H1 (cell line): ENCODE measurements around the gene RFX3. TPM values are rescaled to one million over a fixed set of nuclear protein-coding genes. Genes with fewer than 3 reads are reported as not detected.

Experiments
- CTCF ChIA-PET: fragments of 300-600 bp; sonication (Branson Sonifier 250); formaldehyde crosslinking; loops from one replicate; lab custom pipeline; 2021; ENCODE audit not compliant: partially characterized antibody; lab: Charles Lee
- POLR2A ChIA-PET: fragments of 300-600 bp; sonication (Branson Sonifier 250); formaldehyde crosslinking; loops from one replicate; lab custom pipeline; 2021; ENCODE audit warnings: inconsistent platforms; ENCODE audit not compliant: partially characterized antibody; lab: Charles Lee
- DNase-seq, 2 experiments: peaks; one replicate each; pipeline versions ENCODE4 v3.0.0 to v3.0.0-alpha.2; 2010 to 2022; ENCODE audit warnings: low spot score in 2 of 2, low read depth in 1 of 2, mixed read lengths in 1 of 2
- FAIRE-seq: peaks from 2 replicates; lab custom pipeline; 2011; peaks lifted over from hg19 to GRCh38; lab: Jason Lieb, UNC
- H2AFZ ChIP-seq: 2 replicates; pipeline ENCODE4 v1.8.1; 2012; ENCODE audit warnings: low read length, inconsistent platforms
- H2AK5ac ChIP-seq: 2 replicates; pipeline ENCODE4 v1.6.1; 2013; ENCODE audit warnings: low read depth, low read length
- H2BK120ac ChIP-seq: replicated peaks from 2 replicates; pipeline ENCODE3; 2013; ENCODE audit warnings: low read depth, low read length, inconsistent platforms
- H2BK12ac ChIP-seq: 2 replicates; pipeline ENCODE4 v1.6.1; 2013; ENCODE audit warnings: low read depth, low read length
- H2BK15ac ChIP-seq: 2 replicates; pipeline ENCODE4 v1.6.1; 2013; ENCODE audit warnings: low read length
- H2BK20ac ChIP-seq: 2 replicates; pipeline ENCODE4 v1.6.1; 2013; ENCODE audit warnings: low read length
- H2BK5ac ChIP-seq: 2 replicates; pipeline ENCODE4 v1.6.1; 2013; ENCODE audit warnings: low read depth, low read length
- H3K14ac ChIP-seq: 2 replicates; pipeline ENCODE4 v1.6.1; 2013; ENCODE audit warnings: inconsistent platforms; ENCODE audit not compliant: insufficient read length
- H3K18ac ChIP-seq: 2 replicates; pipeline ENCODE4 v1.6.1; 2013; ENCODE audit warnings: low read length; ENCODE audit errors: extremely low read depth
- H3K23ac ChIP-seq: 2 replicates; pipeline ENCODE4 v1.6.1; 2013; ENCODE audit warnings: inconsistent platforms; ENCODE audit not compliant: insufficient read length
- H3K23me2 ChIP-seq: 2 replicates; pipeline ENCODE4 v1.6.1; 2013; ENCODE audit warnings: low read depth, low read length
- H3K27ac ChIP-seq: 2 replicates; pipeline ENCODE4 v1.6.1; 2011; ENCODE audit warnings: low read depth, low read length, inconsistent platforms
- H3K27me3 ChIP-seq, 4 experiments: replicated peaks in 1 of 4; 1 replicate in 1 of 4; 2 replicates in 3 of 4; pipeline versions ENCODE4 v1.6.1 to v1.8.1; 2011 to 2013; ENCODE audit warnings: low read length in 3 of 4, mild to moderate bottlenecking in 3 of 4, inconsistent platforms in 2 of 4, mixed read lengths in 2 of 4, moderate library complexity in 1 of 4; ENCODE audit not compliant: control insufficient read depth in 3 of 4, insufficient read depth in 3 of 4; ENCODE audit errors: extremely low read depth in 1 of 4
- H3K36me3 ChIP-seq, 4 experiments: 2 replicates each; pipeline versions ENCODE4 v1.6.1 to v1.8.1; 2011 to 2013; ENCODE audit warnings: mild to moderate bottlenecking in 4 of 4, low read length in 3 of 4, moderate library complexity in 2 of 4, control low read depth in 1 of 4, inconsistent platforms in 1 of 4; ENCODE audit not compliant: insufficient read depth in 4 of 4, control insufficient read depth in 2 of 4
- H3K4ac ChIP-seq: replicated peaks from 2 replicates; pipeline ENCODE3; 2013; ENCODE audit warnings: low read length, low read depth, mixed read lengths, inconsistent platforms; ENCODE audit not compliant: insufficient read length
- H3K4me1 ChIP-seq, 4 experiments: replicated peaks in 1 of 4; 1 replicate in 1 of 4; 2 replicates in 3 of 4; pipeline versions ENCODE4 v1.6.1 to v1.8.1; 2011 to 2013; ENCODE audit warnings: low read length in 3 of 4, inconsistent platforms in 2 of 4, mixed read lengths in 1 of 4; ENCODE audit not compliant: insufficient read depth in 4 of 4, control insufficient read depth in 3 of 4
- H3K4me2 ChIP-seq, 2 experiments: 2 replicates each; pipeline versions ENCODE4 v1.6.1 to v1.8.1; 2011 to 2013; ENCODE audit warnings: low read depth in 2 of 2, low read length in 2 of 2, control low read depth in 1 of 2, inconsistent platforms in 1 of 2, mild to moderate bottlenecking in 1 of 2; ENCODE audit not compliant: insufficient read depth in 1 of 2
- H3K4me3 ChIP-seq, 4 experiments: fragments of 200-600, 300-600 bp in 1 of 4; sonication (generic), shearing (Covaris generic), sonication (Bioruptor Twin) in 1 of 4; 2 replicates each; pipeline versions ENCODE4 v1.5.1 to v1.8.1; 2011 to 2016; ENCODE audit warnings: low read length in 4 of 4, low read depth in 3 of 4, control low read depth in 2 of 4, inconsistent platforms in 2 of 4, mild to moderate bottlenecking in 2 of 4, mixed read lengths in 1 of 4, moderate library complexity in 1 of 4; ENCODE audit not compliant: insufficient read depth in 2 of 4; ENCODE audit errors: extremely low read depth in 1 of 4
- H3K56ac ChIP-seq: replicated peaks from 2 replicates; pipeline ENCODE3; 2013; ENCODE audit warnings: low read depth, mild to moderate bottlenecking, mixed read lengths, low read length, inconsistent platforms; ENCODE audit not compliant: insufficient read length
- H3K79me1 ChIP-seq: 2 replicates; pipeline ENCODE4 v1.6.1; 2013; ENCODE audit warnings: low read depth, low read length, control low read depth
- H3K79me2 ChIP-seq, 2 experiments: 2 replicates each; pipeline versions ENCODE4 v1.6.1 to v1.8.1; 2012 to 2013; ENCODE audit warnings: low read length in 2 of 2, mild to moderate bottlenecking in 2 of 2, inconsistent platforms in 1 of 2; ENCODE audit not compliant: insufficient read depth in 2 of 2, control insufficient read depth in 1 of 2
- H3K9ac ChIP-seq, 4 experiments: replicated peaks in 1 of 4; 1 replicate in 1 of 4; 2 replicates in 3 of 4; pipeline versions ENCODE4 v1.6.1 to v1.8.1; 2011 to 2013; ENCODE audit warnings: low read depth in 3 of 4, low read length in 3 of 4, control low read depth in 2 of 4, mild to moderate bottlenecking in 2 of 4, moderate library complexity in 2 of 4, inconsistent platforms in 1 of 4; ENCODE audit errors: extremely low read depth in 1 of 4
- H3K9me3 ChIP-seq, 2 experiments: 2 replicates each; pipeline versions ENCODE4 v1.6.1 to v1.8.1; 2012 to 2013; ENCODE audit warnings: mild to moderate bottlenecking in 2 of 2, moderate library complexity in 2 of 2, control low read depth in 1 of 2, inconsistent platforms in 1 of 2, low read depth in 1 of 2, low read length in 1 of 2, mixed read lengths in 1 of 2; ENCODE audit not compliant: insufficient read depth in 2 of 2
- H4K20me1 ChIP-seq, 2 experiments: replicated peaks in 1 of 2; 2 replicates each; pipeline versions ENCODE3 to v1.8.1; 2011 to 2013; ENCODE audit warnings: inconsistent platforms in 2 of 2, low read length in 2 of 2, mild to moderate bottlenecking in 1 of 2; ENCODE audit not compliant: insufficient read depth in 2 of 2, control insufficient read depth in 1 of 2
- H4K5ac ChIP-seq: 2 replicates; pipeline ENCODE4 v1.6.1; 2013; ENCODE audit warnings: low read length, low read depth, mixed read lengths, inconsistent platforms; ENCODE audit not compliant: insufficient read length
- H4K8ac ChIP-seq: 2 replicates; pipeline ENCODE4 v1.8.0; 2013; ENCODE audit warnings: mild to moderate bottlenecking, moderate library complexity, low read length, inconsistent platforms; ENCODE audit not compliant: insufficient read depth; ENCODE audit errors: extremely low read depth
- H4K91ac ChIP-seq: replicated peaks from 2 replicates; pipeline ENCODE3; 2013; ENCODE audit warnings: low read length, mixed read lengths, inconsistent platforms; ENCODE audit not compliant: insufficient read length
- GTF2F1 ChIP-seq: IDR thresholded peaks from 2 replicates; pipeline ENCODE4 v1.6.1; 2012; ENCODE audit warnings: low read depth, low read length, improper control_type of control experiment, borderline replicate concordance
- JUND ChIP-seq: IDR thresholded peaks from 2 replicates; pipeline ENCODE4 v1.6.1; 2011; ENCODE audit warnings: mild to moderate bottlenecking, improper control_type of control experiment, low read length
- KDM1A ChIP-seq: fragments of 200-600, 300-600 bp; sonication (generic); IDR thresholded peaks from 2 replicates; pipeline ENCODE4 v1.7.1; 2016; ENCODE audit warnings: mild to moderate bottlenecking, low read length, borderline replicate concordance
- MAFK ChIP-seq: IDR thresholded peaks from 2 replicates; pipeline ENCODE4 v1.6.1; 2012; ENCODE audit warnings: low read depth, mild to moderate bottlenecking, improper control_type of control experiment, low read length
- PHF8 ChIP-seq: fragments of 200-600 bp; sonication (generic); conservative IDR thresholded peaks from 2 replicates; pipeline ENCODE4 v1.7.1; 2012; ENCODE audit warnings: low read depth, mild to moderate bottlenecking, inconsistent platforms, low read length, moderate library complexity
- RAD21 ChIP-seq, 2 experiments: IDR thresholded peaks in 1 of 2; conservative IDR thresholded peaks in 1 of 2; 2 replicates each; pipeline ENCODE4 v1.6.1; 2011; ENCODE audit warnings: low read depth in 2 of 2, low read length in 2 of 2, improper control_type of control experiment in 1 of 2, inconsistent platforms in 1 of 2, mild to moderate bottlenecking in 1 of 2, moderate library complexity in 1 of 2
- SP2 ChIP-seq: IDR thresholded peaks from 2 replicates; pipeline ENCODE4 v1.6.1; 2012; ENCODE audit warnings: mild to moderate bottlenecking, low read length, inconsistent platforms
- TAF1 ChIP-seq: IDR thresholded peaks from 2 replicates; pipeline ENCODE4 v1.6.1; 2011; ENCODE audit warnings: mild to moderate bottlenecking, low read depth, low read length
- WGBS, 2 experiments: shearing (Covaris generic) in 1 of 2; methylation state at CpG; one replicate each; pipeline versions ENCODE4 v1.1.6 to v1.1.7; 2013 to 2015; ENCODE audit warnings: low lambda C conversion rate in 2 of 2, mixed read lengths in 2 of 2, inconsistent platforms in 1 of 2, low coverage in 1 of 2, missing lambda C conversion rate in 1 of 2; ENCODE audit not compliant: insufficient replicate concordance in 2 of 2, insufficient coverage in 1 of 2, insufficient read length in 1 of 2; ENCODE audit errors: extremely low coverage in 1 of 2, missing lambda C conversion rate in 1 of 2; 5-methylcytosine and 5-hydroxymethylcytosine counted together
- polyA plus RNA-seq, 7 experiments: library from polyadenylated mRNA; depleted of rRNA in 3 of 7; stranded (reverse) in 5 of 7; unstranded in 2 of 7; fragments of >200 nt in 5 of 7; fragments of 200-250 nt in 2 of 7; gene quantifications; 1 replicate in 5 of 7; 2 replicates in 1 of 7; 4 replicates in 1 of 7; pipeline versions ENCODE4 v1.2.1 to v1.2.3, GENCODE V29; 2011 to 2013; ENCODE audit warnings: missing spikeins in 2 of 7, mixed read lengths in 2 of 7
- total RNA-seq: library from RNA; stranded (reverse); fragmentation: NEBNext Ultra II Directional; extraction: Animal tissue kit (Norgen Biotek cat#: 25700); gene quantifications from 2 replicates; pipeline ENCODE4 v1.2.1, GENCODE V29; 2021
- TF ChIP-seq, protein P1 (sequence below): IDR thresholded peaks from 2 replicates; pipeline ENCODE4 v1.6.1; 2011; ENCODE audit warnings: low read depth, mild to moderate bottlenecking, low read length; ENCODE audit not compliant: insufficient read depth

RFX3 gene
- total and polyA plus RNA-seq, 2 of the 8 experiments (the other 6 are each of a cell fraction or from before 2014, with no cell fraction given): 4.9 to 22.6 TPM

DNA sequence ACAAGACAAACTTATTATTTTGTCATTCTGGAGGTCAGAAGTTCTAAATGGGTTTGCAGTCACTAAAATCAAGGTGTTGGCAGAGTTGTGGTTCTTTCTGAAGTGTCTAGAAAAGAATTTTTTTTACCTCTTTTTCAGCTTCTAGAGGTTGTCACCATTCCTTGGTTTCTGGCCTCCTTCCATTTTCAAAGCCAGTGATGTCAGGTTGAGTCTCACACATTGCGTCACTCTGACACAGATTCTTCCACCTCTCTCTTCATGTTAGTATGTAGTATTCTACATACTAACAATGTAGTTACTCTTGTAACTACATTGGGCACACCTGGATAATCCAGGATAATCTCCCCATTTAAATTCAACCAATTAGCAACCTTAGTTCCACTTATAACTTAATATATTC, 290.3 kb downstream of the RFX3 start:
- WGBS, 2 experiments: 100% methylated on average over 1 of the region's 1 CpG; no CpG with 5 or more reads in 1 of the 2 experiments
- POLR2A ChIA-PET: no interaction called here
- Histone ChIP-seq H3K36me3 (no peaks in the 10 kb centered on the region), H3K4ac (no peak overlapping the region), H4K8ac (no peak overlapping the region), H2AFZ (no peak overlapping the region), H2BK120ac (no peak overlapping the region)
- TF ChIP-seq TAF1 (no peak), GTF2F1 (no peak), SP2 (no peak), KDM1A (no peak), MAFK (no peak), RAD21 (IDR thresholded peaks at IDR 0.05 in 1 of 2, conservative IDR thresholded peaks at IDR 0.05 in 1 of 2; ENCODE audit: low read depth in 2 of 2, low read length in 2 of 2) (no peak), JUND (no peak), PHF8 (no peak)
- TF ChIP-seq, protein P1, sequence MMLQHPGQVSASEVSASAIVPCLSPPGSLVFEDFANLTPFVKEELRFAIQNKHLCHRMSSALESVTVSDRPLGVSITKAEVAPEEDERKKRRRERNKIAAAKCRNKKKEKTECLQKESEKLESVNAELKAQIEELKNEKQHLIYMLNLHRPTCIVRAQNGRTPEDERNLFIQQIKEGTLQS: no peak
- TF ChIP-seq, all 59 proteins: peak for 0
- Histone ChIP-seq H3K9me3 (no peaks in the 10 kb centered on the region), H4K5ac (no peak overlapping the region), H3K4me2 (no peak overlapping the region), H3K27ac (no peak overlapping the region), H4K91ac (no peak overlapping the region), H3K79me1 (no peaks in the 10 kb centered on the region), H3K14ac (no peak overlapping the region), H3K23ac (no peak overlapping the region), H2BK5ac (no peak overlapping the region), H2BK15ac (no peak overlapping the region), H3K27me3 (no peaks in the 10 kb centered on the region), H2AK5ac (no peak overlapping the region), H3K9ac (no peak overlapping the region), H2BK12ac (no peak overlapping the region), H3K23me2 (no peaks in the 10 kb centered on the region), H3K79me2 (no peaks in the 10 kb centered on the region), H3K56ac (no peak overlapping the region), H3K18ac (no peak overlapping the region), H4K20me1 (no peaks in the 10 kb centered on the region), H3K4me1 (no peaks in the 10 kb centered on the region), H3K4me3 (no peak overlapping the region), H2BK20ac (no peak overlapping the region)
- FAIRE-seq (no peak), DNase-seq (no peak)
- CTCF ChIA-PET: interaction anchor here (0.7 to 0.8 kb wide), 2 partner anchors 206 to 229 kb away, joined by 3 read pairs; no protein-coding TSS in a partner anchor
